GM21423 (cell line): ENCODE measurements around the gene ECM1.

Source experiments
- ATAC-seq: cut with Tn5 transposase; IDR thresholded peaks from one replicate; pipeline ENCODE4 v1.9.1; 2021; ENCODE audit warnings: mild to moderate bottlenecking, moderate library complexity; ENCODE audit not compliant: unreplicated experiment

ECM1 gene

GRCh38 chr1:150543500-150544143, 35.7 kb downstream of the ECM1 start:
- ATAC-seq: no peak

GRCh38 chr1:150544204-150544603, 36.3 kb downstream of the ECM1 start:
- no peak for ATAC-seq

DNA sequence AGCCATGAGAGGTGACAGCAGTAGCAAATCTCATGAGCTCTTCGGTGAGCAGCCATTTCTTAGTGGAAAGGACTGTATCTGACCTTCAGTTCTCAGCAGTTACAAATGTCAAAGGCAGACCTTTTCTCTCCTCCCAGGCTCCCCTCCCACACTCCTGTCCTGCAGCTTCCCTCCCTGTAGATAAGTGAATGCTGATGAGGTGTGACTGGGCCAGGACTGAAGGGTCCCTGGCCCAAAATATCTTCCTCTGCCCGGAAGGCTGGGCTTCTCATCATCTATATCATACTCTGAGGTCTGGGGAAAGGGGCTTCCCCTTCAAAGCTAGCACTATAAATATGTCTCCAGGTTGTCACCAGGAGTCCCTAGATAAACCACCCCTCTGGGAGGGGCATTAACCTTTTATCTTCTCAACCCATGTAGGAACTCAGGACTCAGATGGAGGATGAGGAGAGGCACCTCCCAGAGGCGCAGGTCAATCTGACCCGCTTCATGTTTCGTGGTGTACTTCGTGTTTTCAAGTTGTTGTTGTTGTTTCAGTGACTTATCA, 37.6 kb downstream of the ECM1 start:
- ATAC-seq: no peak

DNA sequence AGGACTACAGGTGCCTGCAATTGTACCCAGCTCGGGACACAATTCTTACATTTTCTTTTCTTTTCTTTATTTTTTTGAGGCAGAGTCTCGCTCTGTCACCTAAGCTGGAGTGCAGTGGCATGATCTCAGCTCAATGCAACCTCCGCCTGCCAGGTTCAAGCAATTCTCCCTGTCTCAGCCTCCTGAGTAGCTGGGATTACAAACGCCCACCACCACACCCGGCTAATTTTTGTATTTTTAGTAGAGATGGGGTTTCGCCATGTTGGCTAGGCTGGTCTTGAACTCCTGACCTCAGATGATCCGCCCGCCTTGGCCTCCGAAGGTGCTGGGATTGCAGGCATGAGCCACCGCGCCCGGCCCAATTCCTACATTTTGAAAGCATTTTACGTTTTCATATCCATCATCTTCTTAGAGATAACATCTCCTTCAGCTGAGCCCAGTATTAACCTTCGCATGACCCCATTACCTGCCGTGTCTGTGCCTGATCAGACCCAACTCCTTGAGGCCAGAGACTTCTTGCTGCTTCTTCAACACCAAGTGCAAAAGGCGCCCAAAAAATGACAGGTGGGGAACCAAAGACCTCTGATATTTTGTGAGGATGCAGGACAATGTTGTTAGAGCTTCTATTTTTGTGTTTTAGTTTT, 38.5 kb downstream of the ECM1 start:
- no peak for ATAC-seq

GRCh38 chr1:150548324-150548631, 40.4 kb downstream of the ECM1 start:
- no peak for ATAC-seq

DNA sequence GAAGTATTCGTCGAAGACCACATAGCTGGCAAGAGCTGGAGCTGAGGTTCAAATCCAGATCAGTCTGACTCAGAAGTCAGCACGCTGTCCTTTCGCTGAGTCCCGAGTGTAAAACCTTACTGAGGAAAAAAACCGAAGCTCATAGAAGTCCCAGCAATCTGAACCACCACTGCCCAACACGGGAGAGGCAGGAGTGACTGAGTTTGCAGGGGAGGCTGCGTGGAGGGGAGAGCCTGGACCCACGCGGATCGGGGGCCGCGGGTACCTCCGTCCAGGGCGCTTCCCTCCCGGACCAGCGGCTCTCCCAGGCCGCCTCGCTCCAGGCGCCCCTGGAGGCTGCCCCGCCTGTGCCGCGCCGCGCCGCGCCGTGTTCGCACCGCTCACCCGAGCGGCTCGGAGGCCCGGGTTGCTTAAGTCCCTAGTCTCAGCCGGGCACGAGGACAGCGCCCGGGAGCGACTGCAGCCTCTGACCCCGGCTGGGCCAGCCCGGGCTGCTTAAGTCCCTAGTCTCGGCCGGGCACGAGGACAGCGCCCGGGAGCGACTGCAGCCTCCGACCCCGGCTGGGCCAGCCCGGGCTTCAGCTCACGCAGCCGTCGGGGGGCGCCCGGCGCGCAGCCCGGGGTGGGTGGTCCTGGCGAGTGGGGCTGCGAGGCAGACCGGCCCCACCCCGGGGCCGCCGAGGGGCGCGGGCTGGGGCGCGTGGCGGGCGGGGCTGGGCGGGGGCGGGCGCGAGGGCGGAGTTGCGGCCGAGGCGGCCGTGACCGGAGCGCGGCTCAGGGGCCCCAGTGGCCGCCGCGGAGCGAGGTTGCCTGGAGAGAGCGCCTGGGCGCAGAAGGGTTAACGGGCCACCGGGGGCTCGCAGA, 41.0 kb downstream of the ECM1 start, which contains the start of gene ADAMTSL4:
TSS of gene ADAMTSL4 (plus strand) at position 777 of the 864 bp plus-strand sequence. CDS start 2,881 bp downstream, outside the sequence.
- ATAC-seq: no peak

DNA sequence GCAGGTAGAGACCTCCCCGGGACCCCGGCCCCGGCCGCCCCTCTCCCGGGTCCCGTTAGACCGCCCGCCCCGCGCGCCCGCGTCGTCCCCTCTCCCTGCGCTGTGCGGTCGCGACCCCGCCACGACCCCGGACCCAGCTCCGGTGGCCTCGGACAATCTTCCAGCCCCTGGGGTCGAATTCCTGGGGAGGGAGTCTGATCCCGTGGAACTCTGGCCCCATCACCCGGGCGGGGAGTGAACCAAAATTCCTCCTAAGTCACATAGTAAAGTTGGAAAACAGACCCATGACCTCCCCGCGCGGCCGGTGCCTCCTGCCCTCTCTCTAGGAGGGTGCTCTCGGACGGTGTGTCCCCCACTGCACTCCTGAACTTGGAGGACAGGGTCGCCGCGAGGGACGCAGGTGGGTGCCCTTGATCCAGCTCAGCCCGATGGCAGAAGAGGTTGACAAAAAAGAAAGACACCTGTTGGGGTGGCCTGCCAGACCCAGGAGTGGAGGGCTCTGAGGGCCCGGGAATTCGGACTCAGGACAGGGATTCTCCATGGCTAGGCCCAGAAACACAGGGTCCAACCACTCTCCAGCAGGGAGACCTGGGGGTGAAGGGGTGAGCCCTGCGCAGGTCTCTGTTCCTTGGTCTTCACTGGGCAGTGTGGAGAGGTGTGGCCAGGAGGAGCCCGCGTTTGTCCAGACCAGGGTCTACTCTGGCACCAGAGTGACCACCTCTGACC, 41.8 kb downstream of the ECM1 start:
- ATAC-seq: no peak

GRCh38 chr1:150550222-150551050, 42.5 kb downstream of the ECM1 start:
- ATAC-seq: no peak

GRCh38 chr1:150551051-150551783, 43.3 kb downstream of the ECM1 start:
- no peak for ATAC-seq

- ATAC-seq: no peak
These were observed 43.8 kb downstream of the ECM1 start for GRCh38 chr1:150551784-150552127.

- ATAC-seq: no peak
These were observed 44.4 kb downstream of the ECM1 start for GRCh38 chr1:150552128-150552910.

DNA sequence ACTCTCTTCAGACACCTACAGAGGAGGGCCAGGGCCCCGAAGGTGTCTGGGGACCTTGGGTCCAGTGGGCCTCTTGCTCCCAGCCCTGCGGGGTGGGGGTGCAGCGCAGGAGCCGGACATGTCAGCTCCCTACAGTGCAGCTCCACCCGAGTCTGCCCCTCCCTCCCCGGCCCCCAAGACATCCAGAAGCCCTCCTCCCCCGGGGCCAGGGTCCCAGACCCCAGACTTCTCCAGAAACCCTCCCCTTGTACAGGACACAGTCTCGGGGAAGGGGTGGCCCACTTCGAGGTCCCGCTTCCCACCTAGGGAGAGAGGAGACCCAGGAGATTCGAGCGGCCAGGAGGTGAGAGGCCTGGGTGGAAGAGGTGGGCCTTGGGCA, 45.0 kb downstream of the ECM1 start:
- ATAC-seq: no peak

DNA sequence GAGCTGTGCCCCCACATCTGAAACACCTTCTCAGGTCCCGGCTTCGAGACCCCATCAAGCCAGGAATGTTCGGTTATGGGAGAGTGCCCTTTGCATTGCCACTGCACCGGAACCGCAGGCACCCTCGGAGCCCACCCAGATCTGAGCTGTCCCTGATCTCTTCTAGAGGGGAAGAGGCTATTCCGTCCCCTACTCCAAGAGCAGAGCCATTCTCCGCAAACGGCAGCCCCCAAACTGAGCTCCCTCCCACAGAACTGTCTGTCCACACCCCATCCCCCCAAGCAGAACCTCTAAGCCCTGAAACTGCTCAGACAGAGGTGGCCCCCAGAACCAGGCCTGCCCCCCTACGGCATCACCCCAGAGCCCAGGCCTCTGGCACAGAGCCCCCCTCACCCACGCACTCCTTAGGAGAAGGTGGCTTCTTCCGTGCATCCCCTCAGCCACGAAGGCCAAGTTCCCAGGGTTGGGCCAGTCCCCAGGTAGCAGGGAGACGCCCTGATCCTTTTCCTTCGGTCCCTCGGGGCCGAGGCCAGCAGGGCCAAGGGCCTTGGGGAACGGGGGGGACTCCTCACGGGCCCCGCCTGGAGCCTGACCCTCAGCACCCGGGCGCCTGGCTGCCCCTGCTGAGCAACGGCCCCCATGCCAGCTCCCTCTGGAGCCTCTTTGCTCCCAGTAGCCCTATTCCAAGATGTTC, 45.6 kb downstream of the ECM1 start:
- ATAC-seq: no peak

DNA sequence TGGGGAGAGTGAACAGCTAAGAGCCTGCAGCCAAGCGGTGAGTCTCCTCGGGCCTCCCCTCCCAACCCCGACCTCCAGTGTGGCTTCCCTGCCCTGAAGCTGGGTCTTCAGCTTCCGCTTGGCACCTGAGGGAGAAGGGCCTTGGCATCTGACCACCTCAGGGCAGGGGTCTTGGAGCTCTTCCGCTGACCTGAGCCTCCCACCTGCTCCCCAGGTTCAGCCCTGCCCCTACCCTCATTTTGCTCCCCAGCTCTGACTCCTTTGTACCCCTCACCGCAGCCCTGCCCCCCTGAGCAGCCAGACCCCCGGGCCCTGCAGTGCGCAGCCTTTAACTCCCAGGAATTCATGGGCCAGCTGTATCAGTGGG, 46.2 kb downstream of the ECM1 start:
- ATAC-seq: no peak

GRCh38 chr1:150555198-150555970, 47.5 kb downstream of the ECM1 start:
- no peak for ATAC-seq

GRCh38 chr1:150555971-150556865, 48.3 kb downstream of the ECM1 start:
- no peak for ATAC-seq
